Measurements from ENCODE around the gene OCA2. TPM values are rescaled to one million over a fixed set of nuclear protein-coding genes. Genes with fewer than 3 reads are reported as not detected.
"Not testable (repeated sequence)": the region's sequence is repeated elsewhere in the genome, so short reads cannot be mapped to it uniquely, and the experiment has no call there.

Gene OCA2
- total RNA-seq, 1 donor from 2014 or later = 0.73 TPM

DNA sequence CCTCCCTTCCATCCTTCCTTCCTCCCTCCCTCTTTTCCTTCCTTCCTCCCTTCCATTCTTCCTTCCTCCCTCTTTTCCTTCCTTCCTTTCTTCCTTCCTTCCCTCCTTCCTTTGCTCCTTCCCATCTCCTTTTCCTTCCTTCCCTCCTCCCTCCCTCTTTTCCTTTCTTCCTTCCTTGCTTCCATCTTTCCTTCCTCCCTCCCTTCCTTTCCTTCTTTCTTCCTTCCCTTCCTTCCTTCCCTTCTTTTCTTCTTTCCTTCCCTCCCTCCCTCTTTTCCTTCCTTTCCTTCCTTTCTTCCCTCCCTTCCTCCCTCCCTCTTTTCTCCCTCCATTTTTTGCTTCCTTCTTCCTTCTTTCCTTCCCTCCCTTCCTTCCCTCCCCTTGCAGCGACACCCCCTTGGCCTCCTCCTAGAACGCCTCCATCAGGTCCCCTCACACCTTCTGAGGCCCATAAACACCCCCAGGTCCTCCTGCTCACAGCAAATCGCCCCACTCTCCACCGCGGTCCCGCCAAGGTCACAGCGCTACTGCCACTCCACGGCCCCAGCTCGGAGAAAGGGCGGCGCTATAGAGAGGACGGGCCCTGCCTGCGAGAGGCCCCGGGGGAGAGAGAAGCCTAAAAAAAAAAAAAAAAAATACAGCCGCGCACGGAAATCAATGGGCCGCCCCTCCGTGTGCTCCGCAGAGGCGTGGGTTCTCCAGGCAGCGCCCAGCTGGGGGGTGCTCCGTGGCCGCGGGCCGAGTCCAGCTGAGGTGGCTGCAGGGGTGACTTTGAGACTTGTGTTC, 328.2 kb downstream of the OCA2 start:
- no peak for DNase-seq (ENCODE audit: low spot score)

DNA sequence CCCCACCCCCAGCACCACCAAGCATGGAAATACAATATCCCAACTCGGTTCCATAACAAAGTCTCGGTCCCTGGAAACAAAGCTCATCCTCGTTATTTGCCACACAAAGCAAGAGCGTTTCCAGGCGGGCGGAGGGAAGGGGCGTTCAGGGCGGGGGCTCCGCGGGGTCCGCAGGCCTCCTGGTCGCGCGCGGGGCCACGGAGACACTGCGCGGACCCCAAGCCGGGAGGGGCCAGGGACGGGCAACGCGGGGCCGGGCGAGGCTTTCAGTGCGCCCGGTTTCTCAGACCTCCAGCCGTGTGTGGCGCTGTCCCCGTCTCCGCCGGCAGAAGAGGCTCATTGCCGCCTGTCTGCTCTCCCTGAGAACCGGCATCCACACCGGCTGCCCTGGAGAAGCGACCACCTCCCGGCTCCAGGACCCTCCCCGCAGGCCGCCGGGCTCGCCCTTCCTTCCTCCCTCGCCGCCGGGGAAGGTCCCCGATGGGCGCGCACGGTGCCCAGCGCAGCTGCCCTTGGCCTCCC, 329.0 kb downstream of the OCA2 start:
- no peak for DNase-seq (ENCODE audit: low spot score)

DNA sequence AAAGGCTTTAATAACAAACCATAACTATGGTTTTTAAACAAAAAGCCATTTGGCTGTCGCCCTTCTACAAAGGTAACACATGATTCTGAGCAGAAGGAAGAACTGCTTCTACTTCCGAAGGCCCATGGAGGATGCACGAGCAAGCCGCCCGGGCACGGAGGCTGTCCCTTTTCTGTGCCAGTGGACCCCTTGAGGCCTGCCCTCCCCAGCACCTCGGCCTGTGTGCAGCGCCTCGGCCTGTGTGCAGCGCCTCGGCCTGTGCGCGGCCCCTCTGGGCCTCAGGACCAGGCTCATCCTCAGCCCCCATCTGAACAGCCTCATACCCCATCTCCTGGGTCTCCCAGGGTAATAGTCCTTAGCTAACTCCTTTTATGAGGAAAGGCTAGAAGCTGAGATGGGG, 329.5 kb downstream of the OCA2 start:
- DNase-seq (ENCODE audit: low spot score) = no peak

DNA sequence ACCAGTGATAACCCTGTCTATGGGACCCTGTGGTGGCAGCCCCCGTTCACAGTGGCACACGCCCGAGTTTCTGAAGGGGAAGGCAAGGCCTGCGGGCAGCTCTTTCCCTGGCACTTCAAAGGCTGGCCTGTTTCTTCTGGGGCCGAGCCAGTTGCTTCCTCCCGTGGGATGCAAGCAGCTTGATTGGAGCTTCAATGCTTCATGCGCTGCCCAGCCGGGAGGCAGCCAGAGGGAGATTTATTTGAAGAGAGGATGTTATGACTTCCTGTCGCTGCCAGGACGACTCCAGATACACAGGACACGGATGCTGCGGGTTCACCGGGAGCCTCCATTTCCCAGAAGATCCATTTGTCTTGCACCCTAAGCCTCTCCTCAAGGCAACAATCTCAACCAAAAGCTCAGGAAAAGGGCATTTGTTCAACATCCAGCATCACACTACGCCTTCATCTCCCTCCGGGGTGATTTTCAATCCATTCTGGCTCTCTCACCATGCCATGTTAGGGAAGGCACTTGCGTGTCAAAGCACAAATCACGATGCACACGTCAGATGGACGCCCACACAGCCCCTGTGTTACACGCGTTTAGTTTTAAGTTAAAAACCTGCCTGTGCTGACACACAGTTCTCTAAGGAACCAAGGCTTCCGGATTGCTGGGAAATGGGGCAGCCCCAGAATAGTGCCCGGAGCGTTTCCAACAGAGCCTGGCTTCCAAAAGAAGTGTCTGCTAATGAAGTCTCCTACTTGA, 330.2 kb downstream of the OCA2 start:
- no peak for DNase-seq (ENCODE audit: low spot score)

GRCh38 chr15:27767918-27768640, 331.0 kb downstream of the OCA2 start:
- DNase-seq (ENCODE audit: low spot score) = no peak

DNA sequence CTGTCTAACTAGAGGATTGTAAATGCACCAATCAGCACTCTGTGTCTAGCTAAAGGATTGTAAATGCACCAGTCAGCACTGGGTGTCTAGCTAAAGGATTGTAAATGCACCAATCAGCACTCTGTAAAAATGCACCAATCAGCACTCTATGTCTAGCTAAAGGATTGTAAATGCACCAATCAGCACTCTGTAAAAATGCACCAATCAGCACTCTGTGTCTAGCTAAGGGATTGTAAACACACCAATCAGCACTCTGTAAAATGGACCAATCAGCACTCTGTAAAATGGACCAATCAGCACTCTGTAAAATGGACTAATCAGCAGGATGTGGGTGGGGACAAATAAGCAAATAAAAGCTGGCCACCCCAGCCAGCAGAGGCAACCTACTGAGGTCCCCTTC, 331.7 kb downstream of the OCA2 start:
- not testable (repeated sequence) for DNase-seq (ENCODE audit: low spot score)

- DNase-seq (ENCODE audit: low spot score) = no peak
Observed at GRCh38 chr15:27764339-27764738, 334.8 kb downstream of the OCA2 start.

- DNase-seq (ENCODE audit: low spot score) = no peak
Observed at GRCh38 chr15:27763514-27763913, 335.6 kb downstream of the OCA2 start.

GRCh38 chr15:27762471-27762870, 336.6 kb downstream of the OCA2 start:
- DNase-seq (ENCODE audit: low spot score) = no peak

DNA sequence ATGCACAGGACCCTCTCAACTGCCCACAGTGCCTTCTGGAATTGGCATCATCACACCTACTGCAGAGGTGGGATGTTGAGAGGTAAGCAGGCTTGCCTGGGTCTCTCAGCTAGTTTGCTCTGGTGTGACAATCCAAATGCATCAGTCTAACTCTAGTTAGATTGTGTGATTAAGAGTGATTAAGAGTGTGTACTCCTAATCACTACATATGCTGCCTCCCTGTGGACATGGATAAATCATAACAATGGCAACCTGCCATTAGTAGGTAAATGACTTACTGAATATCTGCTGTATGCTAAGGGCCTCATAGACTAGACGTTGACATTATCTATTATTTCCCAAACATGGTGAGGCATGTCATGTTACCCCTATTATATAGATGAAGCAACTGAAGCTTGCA, 342.1 kb downstream of the OCA2 start:
- DNase-seq (ENCODE audit: low spot score) = no peak

GRCh38 chr15:27752691-27753090, 346.4 kb downstream of the OCA2 start:
- no peak for DNase-seq (ENCODE audit: low spot score)

GRCh38 chr15:27747997-27748396, 351.1 kb downstream of the OCA2 start:
- no peak for DNase-seq (ENCODE audit: low spot score)

- DNase-seq (ENCODE audit: low spot score) = no peak
Observed at GRCh38 chr15:27746401-27746955, 352.6 kb downstream of the OCA2 start.

- DNase-seq (ENCODE audit: low spot score) = no peak
Observed at GRCh38 chr15:27744641-27745040, 354.5 kb downstream of the OCA2 start.

GRCh38 chr15:27743638-27744037, 355.5 kb downstream of the OCA2 start:
- DNase-seq (ENCODE audit: low spot score) = no peak

DNA sequence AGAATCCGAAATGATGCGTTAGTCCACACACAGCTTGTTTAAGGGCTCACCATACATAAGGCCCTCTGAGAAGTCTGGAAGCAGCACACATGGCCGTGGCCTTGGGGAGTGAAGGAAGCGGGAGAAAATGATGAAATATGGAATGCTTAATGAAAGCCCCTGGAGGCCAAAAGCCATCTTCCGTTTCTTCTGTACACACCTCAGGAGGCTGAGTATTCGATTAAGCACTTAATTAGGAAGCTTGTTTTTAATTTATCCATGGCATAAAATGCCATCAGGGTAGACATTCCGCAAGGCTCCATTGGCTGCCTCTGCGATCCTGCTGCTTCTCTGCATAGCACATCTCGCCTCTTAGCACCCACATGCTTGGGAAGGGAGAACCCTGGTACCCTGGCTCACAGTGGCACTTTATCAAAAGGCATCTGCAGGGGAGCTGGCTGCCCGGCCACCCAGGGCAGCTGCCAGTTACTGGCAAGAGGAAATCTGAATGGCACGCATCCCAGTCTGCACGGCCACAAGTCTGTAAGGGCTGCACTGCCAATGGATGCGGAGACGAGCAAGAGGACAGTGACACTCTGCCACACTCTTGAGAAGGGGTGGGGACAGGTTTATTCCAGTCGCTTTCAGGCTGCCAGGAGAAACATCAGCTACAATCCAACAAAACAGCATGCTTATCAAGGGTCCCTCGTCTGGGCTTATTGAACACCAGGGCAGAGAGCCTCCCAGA, 356.2 kb downstream of the OCA2 start:
- no peak for DNase-seq (ENCODE audit: low spot score)

DNA sequence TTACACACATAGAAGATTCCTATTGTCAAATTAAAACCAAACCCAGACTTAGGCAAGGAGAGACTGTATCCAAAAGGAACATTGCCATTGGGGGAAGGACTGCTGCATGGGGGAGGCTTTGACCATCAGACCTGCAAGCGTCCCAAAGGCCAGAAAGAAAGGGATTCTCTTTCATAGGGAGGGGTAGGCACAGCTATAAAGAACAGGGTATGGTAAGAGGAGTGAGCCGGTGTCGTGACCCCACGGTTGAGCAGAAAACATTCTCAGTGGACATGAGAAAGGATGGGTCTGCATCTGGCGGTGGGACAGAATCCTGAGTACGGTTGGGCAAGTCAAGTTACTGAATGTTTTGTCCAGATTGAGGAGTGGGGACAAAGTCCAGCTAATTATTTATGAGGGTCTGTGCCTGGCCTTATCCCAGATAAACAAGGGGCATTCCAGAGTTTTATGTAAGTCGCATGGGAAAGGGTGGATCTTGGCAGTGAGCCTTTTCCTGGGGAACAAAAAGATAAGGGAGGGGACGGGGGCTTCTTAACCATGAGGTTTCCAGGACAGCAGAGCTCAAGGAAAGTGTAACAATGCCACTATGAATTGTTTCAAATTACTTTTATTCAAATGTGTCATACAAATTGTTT, 357.8 kb downstream of the OCA2 start:
- DNase-seq (ENCODE audit: low spot score) = no peak

- no peak for DNase-seq (ENCODE audit: low spot score)
Observed at GRCh38 chr15:27734785-27735495, 364.2 kb downstream of the OCA2 start.

- DNase-seq (ENCODE audit: low spot score) = no peak
Observed at GRCh38 chr15:27731776-27732175, 367.3 kb downstream of the OCA2 start.

DNA sequence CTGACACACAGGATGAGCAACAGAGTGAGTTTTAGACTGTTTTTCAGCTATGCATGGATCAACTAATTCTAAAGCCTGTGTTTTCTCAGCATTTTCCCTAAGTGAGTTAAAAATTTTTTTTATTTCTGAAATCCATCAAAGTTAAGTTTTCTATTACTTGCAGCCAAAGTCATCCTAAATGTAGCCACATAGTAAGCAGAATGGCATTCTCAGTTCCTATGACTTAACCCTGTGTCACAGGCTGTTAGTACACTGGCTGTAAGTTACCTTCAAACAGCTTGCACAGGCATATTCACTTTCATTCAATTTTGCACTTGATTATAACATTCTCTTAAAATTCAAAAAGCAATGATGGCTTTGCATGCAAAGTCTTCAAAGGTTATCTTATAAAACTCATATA, 368.2 kb downstream of the OCA2 start:
- no peak for DNase-seq (ENCODE audit: low spot score)
